Stimulated activated CD8-positive, alpha-beta memory T cell treated with anti-CD3 and anti-CD28 coated beads, Interleukin-12 subunit alpha, Interleukin-12 subunit beta, amount 100 ng/mL, for 24 hours (primary cell): ENCODE data around the gene PKP1.

Experiments
- DNase-seq: peaks from one replicate; pipeline ENCODE4 v3.0.0-alpha.2; 2020; ENCODE audit errors: extremely low read depth

The PKP1 gene

DNA sequence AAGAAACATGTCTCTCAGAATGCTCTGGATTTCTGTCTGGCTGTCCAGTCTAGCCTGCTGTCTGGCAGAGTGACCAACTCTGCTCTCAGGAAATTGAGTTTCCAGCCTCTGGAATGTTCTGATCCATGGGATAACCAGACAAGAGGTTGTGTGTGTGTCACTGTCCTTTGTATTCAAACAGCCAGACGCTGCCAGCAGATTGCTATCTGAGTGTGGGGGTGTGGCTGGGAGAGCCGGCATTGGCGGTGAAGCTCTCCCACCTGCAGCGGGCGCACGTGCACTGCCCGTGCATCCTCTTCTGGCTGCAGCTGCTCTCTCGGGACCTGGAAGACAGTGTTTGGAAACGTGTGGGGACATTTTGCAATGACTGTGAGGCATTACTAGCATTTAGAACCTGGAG is 26.1 kb downstream of the PKP1 start:
- no peak for DNase-seq

- DNase-seq, result no peak
These were observed 27.1 kb downstream of the PKP1 start for GRCh38 chr1:201310251-201310985.

DNA sequence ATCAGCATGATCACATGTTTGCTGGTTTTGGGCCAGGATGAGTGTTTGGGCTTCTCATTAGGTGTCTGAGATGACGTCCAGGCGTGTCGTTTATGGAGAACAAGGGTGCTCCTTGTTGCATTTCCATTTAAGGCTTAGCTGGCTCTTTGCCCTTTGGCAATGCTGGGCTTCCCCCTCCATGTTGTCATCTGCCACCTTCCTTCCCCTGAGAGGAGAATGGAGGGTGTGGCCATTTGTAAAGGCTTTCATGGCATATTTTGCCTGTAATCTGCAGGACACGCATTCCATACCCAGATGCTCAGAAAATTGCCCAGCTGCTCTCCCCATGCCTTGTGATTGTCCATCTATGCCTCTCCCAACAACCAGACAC is 27.7 kb downstream of the PKP1 start:
- DNase-seq, result no peak

- no peak for DNase-seq
These were observed 28.2 kb downstream of the PKP1 start for GRCh38 chr1:201311356-201312011.

- DNase-seq, result no peak
These were observed 29.0 kb downstream of the PKP1 start for GRCh38 chr1:201312298-201312697.

- no peak for DNase-seq
These were observed 29.8 kb downstream of the PKP1 start for GRCh38 chr1:201313086-201313485.

GRCh38 chr1:201316556-201316955 is 33.2 kb downstream of the PKP1 start:
- no peak for DNase-seq

DNA sequence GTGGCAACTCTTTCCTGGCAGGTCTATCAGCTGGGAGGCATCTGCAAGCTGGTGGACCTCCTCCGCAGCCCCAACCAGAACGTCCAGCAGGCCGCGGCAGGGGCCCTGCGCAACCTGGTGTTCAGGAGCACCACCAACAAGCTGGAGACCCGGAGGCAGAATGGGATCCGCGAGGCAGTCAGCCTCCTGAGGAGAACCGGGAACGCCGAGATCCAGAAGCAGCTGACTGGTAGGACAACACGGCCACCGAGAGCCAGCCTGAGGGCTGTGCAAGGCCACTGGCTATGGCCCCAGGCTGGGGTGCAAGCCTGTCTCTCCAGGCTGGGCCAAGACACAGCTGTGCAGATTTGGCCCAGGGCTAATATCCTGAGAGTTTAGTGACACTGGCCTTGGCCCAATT is 34.2 kb downstream of the PKP1 start:
- no peak for DNase-seq

GRCh38 chr1:201318504-201319340 is 35.4 kb downstream of the PKP1 start:
- DNase-seq, result no peak

GRCh38 chr1:201319631-201320030 is 36.3 kb downstream of the PKP1 start:
- no peak for DNase-seq

DNA sequence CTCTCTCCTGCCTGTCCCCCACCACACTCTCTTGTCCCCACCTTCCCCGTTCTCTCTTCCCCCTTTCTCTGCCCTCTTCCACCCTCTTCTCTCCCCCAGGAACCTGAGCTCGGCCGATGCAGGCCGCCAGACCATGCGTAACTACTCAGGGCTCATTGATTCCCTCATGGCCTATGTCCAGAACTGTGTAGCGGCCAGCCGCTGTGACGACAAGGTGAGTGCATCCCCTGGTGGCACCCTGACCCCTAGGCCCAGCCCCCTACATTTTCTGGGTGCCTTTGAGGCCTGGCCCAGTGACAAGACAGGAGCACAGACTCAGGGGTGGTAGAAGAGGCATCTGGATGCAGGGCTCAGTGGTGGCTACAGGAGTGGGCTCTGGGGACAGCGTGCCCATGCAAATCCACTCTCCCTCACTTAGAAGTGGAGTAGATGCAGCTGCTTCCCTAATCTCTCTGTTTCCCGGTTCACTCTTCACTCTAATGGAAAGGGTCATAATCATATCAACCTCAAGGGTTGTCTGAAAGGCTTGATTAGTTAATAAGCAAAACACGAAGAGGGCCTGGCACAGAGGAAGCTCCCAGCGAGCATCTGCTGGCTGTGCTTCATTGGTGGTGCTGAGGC is 37.0 kb downstream of the PKP1 start:
- DNase-seq, result no peak

- DNase-seq, result no peak
These were observed 38.6 kb downstream of the PKP1 start for GRCh38 chr1:201321826-201322390.

DNA sequence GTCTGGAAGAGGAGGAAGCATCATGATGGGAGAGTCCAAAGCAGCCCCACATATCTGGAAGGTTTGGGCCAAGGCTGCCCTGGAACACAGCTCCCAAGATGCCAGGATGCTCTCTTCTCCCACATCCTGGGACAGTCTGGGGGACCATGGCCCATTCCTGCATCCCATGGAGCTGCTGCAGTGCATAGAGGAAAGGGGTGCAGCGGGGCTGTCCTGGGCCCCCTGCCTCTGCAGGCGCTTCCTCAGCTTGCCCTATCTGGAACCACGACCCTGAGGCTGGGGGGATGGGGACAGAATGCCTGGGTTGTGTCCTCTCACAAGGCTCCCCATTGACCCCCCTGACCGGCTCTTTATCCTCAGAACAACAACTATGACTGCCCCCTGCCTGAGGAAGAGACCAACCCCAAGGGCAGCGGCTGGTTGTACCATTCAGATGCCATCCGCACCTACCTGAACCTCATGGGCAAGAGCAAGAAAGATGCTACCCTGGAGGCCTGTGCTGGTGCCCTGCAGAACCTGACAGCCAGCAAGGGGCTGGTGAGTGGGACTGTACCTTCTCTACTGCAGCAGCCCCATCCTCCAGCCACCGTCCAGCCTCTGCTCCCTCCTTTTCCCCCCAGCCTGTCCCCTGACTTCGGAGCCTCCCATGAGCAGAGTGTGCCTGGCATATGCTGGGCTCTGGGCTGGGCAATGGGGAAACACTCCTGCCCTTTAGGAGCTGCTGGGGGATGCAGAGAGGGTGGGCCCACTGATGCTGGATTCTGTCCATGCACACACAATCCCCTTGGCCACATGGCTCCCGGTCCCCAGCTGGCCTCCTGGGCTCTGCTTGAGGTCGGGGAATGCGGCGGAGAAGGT is 39.6 kb downstream of the PKP1 start:
- no peak for DNase-seq

DNA sequence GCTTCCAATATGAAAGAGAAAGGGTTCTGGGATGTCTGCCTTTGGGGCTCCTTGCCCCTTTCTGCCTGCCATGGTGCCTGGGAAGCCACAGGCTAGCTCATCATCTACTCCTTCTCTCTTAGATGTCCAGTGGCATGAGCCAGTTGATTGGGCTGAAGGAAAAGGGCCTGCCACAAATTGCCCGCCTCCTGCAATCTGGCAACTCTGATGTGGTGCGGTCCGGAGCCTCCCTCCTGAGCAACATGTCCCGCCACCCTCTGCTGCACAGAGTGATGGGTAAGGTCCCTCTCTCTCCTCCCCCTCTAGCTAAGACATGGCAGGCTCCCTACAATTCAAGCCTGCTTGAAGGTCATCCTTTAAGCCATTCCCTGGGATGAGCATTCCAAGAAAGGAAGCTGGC is 41.0 kb downstream of the PKP1 start:
- no peak for DNase-seq

- no peak for DNase-seq
These were observed 41.7 kb downstream of the PKP1 start for GRCh38 chr1:201324821-201325677.

DNA sequence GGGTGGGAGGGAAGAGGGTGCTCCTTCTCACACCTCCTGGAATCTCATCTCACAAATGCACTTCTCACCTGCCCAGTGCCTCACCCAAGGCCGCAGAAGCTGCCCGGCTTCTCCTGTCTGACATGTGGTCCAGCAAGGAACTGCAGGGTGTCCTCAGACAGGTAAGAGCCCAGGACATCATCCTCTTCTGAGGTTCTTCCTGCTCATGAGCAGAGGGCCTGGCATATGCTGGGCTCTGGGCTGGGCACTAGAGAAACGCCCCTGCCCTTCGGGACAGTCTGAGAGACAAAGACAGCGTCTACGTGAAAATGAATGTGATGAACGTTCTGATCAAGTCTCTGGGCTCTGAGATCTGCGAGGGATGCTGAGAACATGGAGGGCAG is 42.4 kb downstream of the PKP1 start:
- no peak for DNase-seq

- DNase-seq, result no peak
These were observed 43.4 kb downstream of the PKP1 start for GRCh38 chr1:201326710-201327109.

DNA sequence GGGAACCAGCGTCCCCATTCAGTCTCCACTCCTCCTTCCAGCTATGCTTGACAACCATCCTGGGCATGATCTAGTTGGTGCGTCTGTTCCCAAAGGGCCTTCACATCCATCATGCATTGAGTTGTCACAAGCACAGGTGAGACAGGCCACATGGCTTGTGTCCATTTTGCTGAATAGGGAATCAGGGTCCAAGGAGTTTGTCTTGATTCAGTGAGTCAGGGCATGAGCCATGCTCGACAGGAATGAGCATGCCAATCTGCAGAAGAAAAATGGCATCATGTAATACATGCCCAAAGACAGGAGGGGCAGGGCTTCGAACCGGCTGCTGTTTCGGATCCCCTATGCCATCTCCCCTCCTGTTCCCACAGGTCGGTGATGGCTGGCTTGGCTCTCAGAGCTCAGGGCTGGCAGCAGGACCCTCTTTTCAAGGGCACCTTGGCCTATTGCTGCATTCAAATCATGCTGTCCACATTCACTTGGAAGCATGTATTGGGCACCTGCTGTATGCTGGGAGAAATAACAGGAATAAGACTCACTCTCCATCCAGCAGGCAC is 44.5 kb downstream of the PKP1 start:
- no peak for DNase-seq

DNA sequence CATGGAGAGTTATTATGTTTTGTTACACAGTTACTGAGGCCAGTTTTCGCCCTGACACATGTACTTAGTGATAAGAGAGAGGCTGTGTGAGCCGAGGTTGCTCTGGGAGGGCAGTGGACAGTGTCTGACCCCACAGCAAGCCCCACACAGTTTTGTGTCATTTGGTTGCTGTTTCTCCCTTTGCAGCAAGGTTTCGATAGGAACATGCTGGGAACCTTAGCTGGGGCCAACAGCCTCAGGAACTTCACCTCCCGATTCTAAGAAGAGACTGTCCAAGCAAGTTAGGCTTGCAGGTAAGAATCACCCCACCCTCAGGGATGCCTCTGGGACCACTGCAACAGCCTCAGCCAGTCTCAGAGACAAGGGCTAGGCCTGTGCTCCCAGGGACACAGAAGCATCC is 45.3 kb downstream of the PKP1 start:
- no peak for DNase-seq

DNA sequence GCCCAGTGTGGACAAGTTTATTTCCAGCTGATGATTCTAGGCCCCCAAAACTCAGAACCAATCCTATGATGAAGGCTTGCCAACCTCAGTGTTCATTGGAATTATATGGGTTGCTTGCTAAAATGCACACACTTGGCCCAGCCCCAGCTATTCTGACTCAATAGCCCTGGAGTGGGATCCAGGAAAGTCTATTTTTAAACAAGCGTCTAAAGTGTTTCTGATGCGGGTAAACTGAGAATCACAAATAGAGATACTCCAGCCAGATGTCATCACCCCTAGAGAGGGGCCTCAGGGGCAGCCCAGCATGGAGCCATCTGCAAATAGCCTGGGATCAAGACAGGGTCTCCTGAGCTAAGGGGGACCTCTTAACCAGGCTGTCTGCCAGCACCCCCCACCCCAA is 46.0 kb downstream of the PKP1 start:
- DNase-seq, result no peak
